ENCODE measurements around the gene HSPA8. TPM values are rescaled to one million over a fixed set of nuclear protein-coding genes. Genes with fewer than 3 reads are reported as not detected.
A peak's percentile ranks its signal among the peaks of the same experiment; 100 is the strongest.
"Not testable (repeated sequence)": the region's sequence is repeated elsewhere in the genome, so short reads cannot be mapped to it uniquely, and the experiment has no call there.

Gene HSPA8
- total and polyA plus RNA-seq, 5 donors from 2014 or later = 1,352 to 1,932 (median 1,515) TPM

DNA sequence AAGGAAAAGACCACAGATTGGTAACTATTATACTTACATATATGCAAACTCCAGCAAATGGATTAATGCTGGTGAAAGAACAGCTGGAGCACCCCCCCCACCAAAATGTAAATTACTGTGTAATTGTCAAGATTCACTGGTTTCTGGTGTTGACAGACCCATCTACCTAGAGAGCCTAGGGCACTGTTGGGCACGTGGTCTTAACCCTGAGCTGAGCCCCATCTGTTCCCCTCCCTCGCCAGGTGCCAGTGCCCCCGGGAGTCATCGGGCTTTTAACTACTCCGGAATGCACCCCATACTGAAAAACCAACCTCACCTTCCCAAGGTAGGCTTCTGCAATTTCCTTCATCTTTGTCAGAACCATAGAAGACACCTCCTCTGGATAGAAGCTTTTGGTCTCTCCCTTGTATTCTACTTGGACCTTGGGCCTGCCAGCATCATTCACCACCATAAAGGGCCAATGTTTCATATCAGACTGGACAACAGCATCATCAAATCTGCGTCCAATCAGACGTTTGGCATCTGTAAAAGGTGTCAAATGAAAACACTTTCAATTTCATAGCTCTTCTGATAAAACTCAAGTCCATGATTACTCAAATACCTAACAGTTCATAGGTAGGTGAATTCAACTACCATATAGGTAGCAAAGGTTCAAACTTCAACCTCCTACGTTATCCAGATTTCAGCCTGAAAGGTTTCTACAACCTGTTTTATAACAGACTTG lies 1.5 kb downstream of the HSPA8 start:
- H3K27ac ChIP-seq (ENCODE audit: insufficient read depth, low read length, poor library complexity, severe bottlenecking) = peak overlapping the region; percentile 100
- H3K27me3 Mint-ChIP-seq = peaks cover 8% of the 10 kb centered on the region
- H3K4me3 ChIP-seq (ENCODE audit: low read depth, low read length) = peak overlapping the region; percentile 100
- H3K4me3 Mint-ChIP-seq = peak overlapping the region; percentile 88 to 100 (median 96)
- H3K4me1 Mint-ChIP-seq = peaks cover 15 to 68% (median 59%) of the 10 kb centered on the region in 4 donors
- peak overlapping the region; percentile 97 to 100 (median 97) for H3K27ac Mint-ChIP-seq
- H3K9me3 Mint-ChIP-seq = peaks cover 0 to 1% (median 0%) of the 10 kb centered on the region in 7 donors
- no peaks in the 10 kb centered on the region for H3K27me3 ChIP-seq (ENCODE audit: control insufficient read depth, insufficient read depth, low read length)
- DNase-seq (no peak), ATAC-seq (ENCODE audit: low read depth in 2 of 2) (no peak)
- H3K4me1 ChIP-seq (ENCODE audit: control insufficient read depth, insufficient read depth, low read length, poor library complexity, severe bottlenecking) = peaks cover 86% of the 10 kb centered on the region
- H3K36me3 Mint-ChIP-seq = peaks cover 63% of the 10 kb centered on the region
- H3K9me3 ChIP-seq (ENCODE audit: control insufficient read depth in 2 of 2, low read length in 2 of 2) = no peaks in the 10 kb centered on the region
- H3K36me3 ChIP-seq (ENCODE audit: control insufficient read depth, insufficient read depth, low read length) = peaks cover 60% of the 10 kb centered on the region

GRCh38 chr11:123059041-123059920 lies 2.7 kb downstream of the HSPA8 start:
- not testable (repeated sequence) for DNase-seq

DNA sequence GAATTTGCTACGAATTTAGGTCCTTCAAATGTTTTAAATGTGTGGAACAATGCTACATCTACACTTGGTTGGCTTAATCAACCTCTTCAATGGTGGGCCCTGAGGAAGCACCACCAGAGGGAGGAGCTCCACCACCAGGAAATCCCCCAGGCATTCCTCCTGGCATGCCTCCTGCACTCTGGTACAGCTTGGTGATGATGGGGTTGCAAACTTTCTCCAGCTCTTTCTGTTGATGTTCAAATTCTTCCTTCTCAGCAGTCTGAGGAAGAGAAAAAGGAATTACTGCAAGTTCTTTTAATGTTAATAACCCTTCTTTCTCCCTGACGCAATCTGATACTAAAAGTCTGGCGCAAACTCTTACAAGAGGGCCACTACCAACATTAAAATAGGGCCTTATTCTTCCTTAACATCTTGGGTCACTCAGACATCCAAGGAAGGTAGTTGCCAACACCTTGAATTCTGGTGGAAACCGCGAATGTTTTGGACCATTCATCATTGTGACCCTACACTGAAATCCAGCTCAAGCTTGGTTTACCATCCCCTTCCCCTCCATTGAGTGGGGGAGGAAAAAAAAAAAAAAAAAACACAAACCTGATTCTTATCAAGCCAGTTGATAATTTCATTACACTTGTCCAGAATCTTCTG lies 4.2 kb downstream of the HSPA8 start:
- Mint-ChIP-seq H3K4me3 (peak overlapping the region; percentile 88 to 100 (median 96)), H3K27me3 (peaks cover 8% of the 10 kb centered on the region), H3K27ac (peak overlapping the region; percentile 97 to 100 (median 97)), H3K9me3 (peaks cover 0 to 1% (median 0%) of the 10 kb centered on the region in 7 donors), H3K4me1 (peaks cover 20 to 70% (median 61%) of the 10 kb centered on the region in 4 donors), H3K36me3 (peaks cover 79% of the 10 kb centered on the region)
- Histone ChIP-seq H3K27ac (ENCODE audit: insufficient read depth, low read length, poor library complexity, severe bottlenecking) (peak overlapping the region; percentile 66), H3K36me3 (ENCODE audit: control insufficient read depth, insufficient read depth, low read length) (peaks cover 75% of the 10 kb centered on the region), H3K4me3 (ENCODE audit: low read depth, low read length) (peak overlapping the region; percentile 100), H3K9me3 (ENCODE audit: control insufficient read depth in 2 of 2, low read length in 2 of 2) (no peaks in the 10 kb centered on the region), H3K27me3 (ENCODE audit: control insufficient read depth, insufficient read depth, low read length) (no peaks in the 10 kb centered on the region), H3K4me1 (ENCODE audit: control insufficient read depth, insufficient read depth, low read length, poor library complexity, severe bottlenecking) (peaks cover 80% of the 10 kb centered on the region)
- no peak for ATAC-seq (ENCODE audit: low read depth in 2 of 2)
- DNase-seq = no peak

More at GRCh38 chr11:123059041-123059920, 2.7 kb downstream of the HSPA8 start:
- H3K27me3 ChIP-seq (ENCODE audit: control insufficient read depth, insufficient read depth, low read length); H3K9me3 ChIP-seq (ENCODE audit: control insufficient read depth in 2 of 2, low read length in 2 of 2); H3K9me3 Mint-ChIP-seq; ATAC-seq (ENCODE audit: low read depth in 2 of 2); H3K27me3 Mint-ChIP-seq: not testable (repeated sequence)
- H3K27ac ChIP-seq (ENCODE audit: insufficient read depth, low read length, poor library complexity, severe bottlenecking) = peak overlapping the region; percentile 100
- H3K36me3 ChIP-seq (ENCODE audit: control insufficient read depth, insufficient read depth, low read length) = peaks cover 67% of the 10 kb centered on the region
- H3K4me3 ChIP-seq (ENCODE audit: low read depth, low read length) = peak overlapping the region; percentile 100
- peak overlapping the region; percentile 97 to 100 (median 97) for H3K27ac Mint-ChIP-seq
- H3K4me1 ChIP-seq (ENCODE audit: control insufficient read depth, insufficient read depth, low read length, poor library complexity, severe bottlenecking) = peaks cover 85% of the 10 kb centered on the region
- peak overlapping the region; percentile 88 to 100 (median 96) for H3K4me3 Mint-ChIP-seq
- peaks cover 22 to 72% (median 64%) of the 10 kb centered on the region in 4 donors for H3K4me1 Mint-ChIP-seq
- peaks cover 70% of the 10 kb centered on the region for H3K36me3 Mint-ChIP-seq

GRCh38 chr11:123056835-123057491 lies 5.0 kb downstream of the HSPA8 start:
- ATAC-seq (ENCODE audit: low read depth in 2 of 2) = no peak
- Histone ChIP-seq H3K4me3 (ENCODE audit: low read depth, low read length) (peak overlapping the region; percentile 100), H3K36me3 (ENCODE audit: control insufficient read depth, insufficient read depth, low read length) (peaks cover 75% of the 10 kb centered on the region), H3K27me3 (ENCODE audit: control insufficient read depth, insufficient read depth, low read length) (no peaks in the 10 kb centered on the region), H3K9me3 (ENCODE audit: control insufficient read depth in 2 of 2, low read length in 2 of 2) (no peaks in the 10 kb centered on the region), H3K4me1 (ENCODE audit: control insufficient read depth, insufficient read depth, low read length, poor library complexity, severe bottlenecking) (peaks cover 80% of the 10 kb centered on the region), H3K27ac (ENCODE audit: insufficient read depth, low read length, poor library complexity, severe bottlenecking) (peak overlapping the region; percentile 66)
- peaks cover 3% of the 10 kb centered on the region for H3K27me3 Mint-ChIP-seq
- H3K27ac Mint-ChIP-seq = peak overlapping the region; percentile 92 to 100 (median 97)
- H3K4me1 Mint-ChIP-seq = peaks cover 20 to 71% (median 59%) of the 10 kb centered on the region in 4 donors
- DNase-seq = no peak
- H3K4me3 Mint-ChIP-seq = peak overlapping the region; percentile 88 to 100 (median 96)
- H3K36me3 Mint-ChIP-seq = peaks cover 80% of the 10 kb centered on the region
- H3K9me3 Mint-ChIP-seq = no peaks in the 10 kb centered on the region

GRCh38 chr11:123055191-123055901 lies 6.6 kb downstream of the HSPA8 start:
- peaks cover 20 to 69% (median 52%) of the 10 kb centered on the region in 4 donors for H3K4me1 Mint-ChIP-seq
- peak overlapping the region; percentile 78 to 100 (median 94) for H3K4me3 Mint-ChIP-seq
- H3K27ac Mint-ChIP-seq = peak overlapping the region; percentile 55 to 97 (median 92)
- H3K9me3 ChIP-seq (ENCODE audit: control insufficient read depth in 2 of 2, low read length in 2 of 2) = no peaks in the 10 kb centered on the region
- no peak for ATAC-seq (ENCODE audit: low read depth in 2 of 2)
- peak overlapping the region; percentile 66 for H3K27ac ChIP-seq (ENCODE audit: insufficient read depth, low read length, poor library complexity, severe bottlenecking)
- H3K9me3 Mint-ChIP-seq = peaks cover 0 to 1% (median 0%) of the 10 kb centered on the region in 7 donors
- no peaks in the 10 kb centered on the region for H3K27me3 ChIP-seq (ENCODE audit: control insufficient read depth, insufficient read depth, low read length)
- no peaks in the 10 kb centered on the region for H3K27me3 Mint-ChIP-seq
- peaks cover 63% of the 10 kb centered on the region for H3K36me3 ChIP-seq (ENCODE audit: control insufficient read depth, insufficient read depth, low read length)
- peaks cover 69% of the 10 kb centered on the region for H3K36me3 Mint-ChIP-seq
- peaks cover 68% of the 10 kb centered on the region for H3K4me1 ChIP-seq (ENCODE audit: control insufficient read depth, insufficient read depth, low read length, poor library complexity, severe bottlenecking)
- no peak for DNase-seq
- peak overlapping the region; percentile 65 for H3K4me3 ChIP-seq (ENCODE audit: low read depth, low read length)

GRCh38 chr11:123054301-123055065 lies 7.5 kb downstream of the HSPA8 start:
- peak overlapping the region; percentile 78 to 100 (median 94) for H3K4me3 Mint-ChIP-seq
- peaks cover 0 to 1% (median 0%) of the 10 kb centered on the region in 7 donors for H3K9me3 Mint-ChIP-seq
- peak overlapping the region; percentile 8 to 92 (median 57) for H3K27ac Mint-ChIP-seq
- DNase-seq (peak; percentile 24 to 79 (median 75)), ATAC-seq (ENCODE audit: low read depth in 2 of 2) (peak; percentile 78 to 81)
- peaks cover 60% of the 10 kb centered on the region for H3K36me3 Mint-ChIP-seq
- peak overlapping the region; percentile 65 for H3K4me3 ChIP-seq (ENCODE audit: low read depth, low read length)
- H3K36me3 ChIP-seq (ENCODE audit: control insufficient read depth, insufficient read depth, low read length) = peaks cover 55% of the 10 kb centered on the region
- H3K27me3 ChIP-seq (ENCODE audit: control insufficient read depth, insufficient read depth, low read length) = no peaks in the 10 kb centered on the region
- H3K9me3 ChIP-seq (ENCODE audit: control insufficient read depth in 2 of 2, low read length in 2 of 2) = no peaks in the 10 kb centered on the region
- H3K4me1 Mint-ChIP-seq = peaks cover 20 to 63% (median 49%) of the 10 kb centered on the region in 4 donors
- peaks cover 60% of the 10 kb centered on the region for H3K4me1 ChIP-seq (ENCODE audit: control insufficient read depth, insufficient read depth, low read length, poor library complexity, severe bottlenecking)
- H3K27ac ChIP-seq (ENCODE audit: insufficient read depth, low read length, poor library complexity, severe bottlenecking) = peak overlapping the region; percentile 62
- no peaks in the 10 kb centered on the region for H3K27me3 Mint-ChIP-seq

Data from CD4-positive, CD25-positive, alpha-beta regulatory T cell (primary cell).